A673 (cell line): ENCODE results near the gene TRAPPC14. TPM values are rescaled to one million over a fixed set of nuclear protein-coding genes. Genes with fewer than 3 reads are reported as not detected.
A peak's percentile ranks its signal among the peaks of the same experiment; 100 is the strongest.

Experiments used
- BruUV-seq: library from RNA; stranded (reverse); fragments of 400-500 nt; replicated peaks from 2 replicates; lab custom pipeline; 2021; lab: Mats Ljungman, UMichigan
- CTCF ChIA-PET: fragments of 300-600 bp; sonication (Branson Sonifier 250); formaldehyde crosslinking; loops from one replicate; lab custom pipeline; 2022; ENCODE audit warnings: antibody characterized with exemption; lab: Charles Lee
- POLR2A ChIA-PET: fragments of 300-600 bp; sonication (Branson Sonifier 250); formaldehyde crosslinking; loops from one replicate; lab custom pipeline; 2022; ENCODE audit warnings: antibody characterized with exemption; ENCODE audit not compliant: low non-redundant PET; lab: Charles Lee
- DNase-seq: peaks from one replicate; pipeline ENCODE4 v3.0.0-alpha.2; 2015; ENCODE audit warnings: low spot score
- H3K27ac ChIP-seq: fragments of 200-600 bp; sonication (generic); 2 replicates; pipeline ENCODE4 v1.5.1; 2016; ENCODE audit warnings: mixed run types, low read depth, mild to moderate bottlenecking, mixed read lengths, antibody characterized with exemption, low read length; ENCODE audit not compliant: poor library complexity, severe bottlenecking
- H3K27me3 ChIP-seq: fragments of 200-600 bp; sonication (generic); replicated peaks from 2 replicates; pipeline ENCODE4 v1.6.1; 2017; ENCODE audit warnings: mixed run types, low read depth, mild to moderate bottlenecking, mixed read lengths, antibody characterized with exemption, low read length; ENCODE audit not compliant: insufficient read depth, poor library complexity
- H3K36me3 ChIP-seq: fragments of 200-600 bp; sonication (generic); 2 replicates; pipeline ENCODE4 v1.6.1; 2016; ENCODE audit warnings: mixed run types, mild to moderate bottlenecking, mixed read lengths, antibody characterized with exemption, low read length; ENCODE audit not compliant: insufficient read depth, poor library complexity, severe bottlenecking
- H3K4me1 ChIP-seq: fragments of 200-600 bp; sonication (generic); 2 replicates; pipeline ENCODE4 v1.6.1; 2017; ENCODE audit warnings: mixed run types, mild to moderate bottlenecking, mixed read lengths, antibody characterized with exemption, low read length; ENCODE audit not compliant: insufficient read depth, poor library complexity, severe bottlenecking
- H3K4me3 ChIP-seq: fragments of 200-600 bp; sonication (generic); 2 replicates; pipeline ENCODE4 v1.5.1; 2016; ENCODE audit warnings: low read depth, mixed run types, mild to moderate bottlenecking, mixed read lengths, low read length; ENCODE audit not compliant: poor library complexity, severe bottlenecking
- H3K9me3 ChIP-seq: fragments of 200-600 bp; sonication (generic); 2 replicates; pipeline ENCODE4 v1.6.1; 2016; ENCODE audit warnings: mixed run types, low read depth, mild to moderate bottlenecking, mixed read lengths, antibody characterized with exemption, low read length; ENCODE audit not compliant: poor library complexity, severe bottlenecking
- CTCF ChIP-seq: fragments of 300-800, 200-600 bp; sonication (generic); conservative IDR thresholded peaks from 2 replicates; pipeline ENCODE4 v1.5.1; 2017; ENCODE audit warnings: low read depth, mild to moderate bottlenecking, antibody characterized with exemption, low read length, moderate library complexity, mixed read lengths
- EZH2 ChIP-seq: fragments of 200-600 bp; sonication (generic); IDR thresholded peaks from 2 replicates; pipeline ENCODE4 v1.6.1; 2017; ENCODE audit warnings: borderline replicate concordance, low read depth, mild to moderate bottlenecking, mixed read lengths, antibody characterized with exemption, low read length; ENCODE audit not compliant: poor library complexity, severe bottlenecking
- intact Hi-C: fragments of 100-400 bp; cut with micrococcal nuclease; formaldehyde crosslinking; loops from one replicate; pipeline ENCODE4 v1.10.0; 2022; ENCODE audit not compliant: unreplicated experiment
- total RNA-seq: library from RNA; stranded (reverse); gene quantifications from 2 replicates; pipeline ENCODE4 v1.2.3, GENCODE V29; 2021

The TRAPPC14 gene
- total RNA-seq, 1 experiment from 2014 or later = 22.6 TPM

GRCh38 chr7:100167912-100168323, 9.4 kb upstream of the TRAPPC14 start:
- ChIA-PET CTCF (interaction anchor here (0.5 kb wide), 1 partner anchor 218 kb away, joined by 5 read pairs; no protein-coding TSS in a partner anchor), POLR2A (no interaction called here)
- no peaks in the 10 kb centered on the region for H3K36me3 ChIP-seq
- intact Hi-C loops = no loop called here
- no peak overlapping the region for H3K27ac ChIP-seq
- H3K4me1 ChIP-seq = peaks cover 23% of the 10 kb centered on the region
- no peaks in the 10 kb centered on the region for H3K27me3 ChIP-seq
- peak; percentile 31 for DNase-seq
- peak overlapping the region; percentile 36 for H3K4me3 ChIP-seq
- H3K9me3 ChIP-seq = no peaks in the 10 kb centered on the region
- no TSS peak for BruUV-seq
- no peak for TF ChIP-seq CTCF
- no peak for TF ChIP-seq EZH2

GRCh38 chr7:100166970-100167911, 8.7 kb upstream of the TRAPPC14 start:
- Histone ChIP-seq H3K4me1 (peaks cover 23% of the 10 kb centered on the region), H3K36me3 (no peaks in the 10 kb centered on the region), H3K27ac (no peak overlapping the region), H3K27me3 (no peaks in the 10 kb centered on the region), H3K9me3 (no peaks in the 10 kb centered on the region), H3K4me3 (peak overlapping the region; percentile 36)
- DNase-seq = no peak
- TF ChIP-seq EZH2 (no peak), CTCF (no peak)
- intact Hi-C loops = no loop called here
- CTCF ChIA-PET = no interaction called here
- POLR2A ChIA-PET = interaction anchor here (0.6 kb wide), 1 partner anchor 67 kb away, joined by 6 read pairs; no protein-coding TSS in a partner anchor
- no TSS peak for BruUV-seq

GRCh38 chr7:100166317-100166940, 7.9 kb upstream of the TRAPPC14 start:
- ChIA-PET POLR2A (interaction anchor here (0.6 kb wide), 1 partner anchor 66 kb away, joined by 6 read pairs; no protein-coding TSS in a partner anchor), CTCF (no interaction called here)
- DNase-seq = no peak
- Histone ChIP-seq H3K4me1 (peaks cover 23% of the 10 kb centered on the region), H3K9me3 (no peaks in the 10 kb centered on the region), H3K36me3 (no peaks in the 10 kb centered on the region), H3K27me3 (no peaks in the 10 kb centered on the region), H3K4me3 (no peak overlapping the region), H3K27ac (no peak overlapping the region)
- intact Hi-C loops = no loop called here
- BruUV-seq = no TSS peak
- TF ChIP-seq EZH2 = no peak
